Hematopoietic multipotent progenitor cell treated with erythropoietin and hydrocortisone succinate and interleukin-3 and kit ligand, for 8 days (in vitro differentiated cells): ENCODE measurements around the gene ATP8A1.

Experiments used
- DNase-seq: peaks from one replicate; pipeline ENCODE4 v3.0.0-alpha.2; 2015

ATP8A1 gene

GRCh38 chr4:42562016-42562415, 94.9 kb downstream of the ATP8A1 start:
- DNase-seq = no peak

- no peak for DNase-seq
Measured at GRCh38 chr4:42561031-42561430, 95.9 kb downstream of the ATP8A1 start.

GRCh38 chr4:42560467-42560861, 96.4 kb downstream of the ATP8A1 start:
- no peak for DNase-seq

GRCh38 chr4:42558156-42558555, 98.7 kb downstream of the ATP8A1 start:
- no peak for DNase-seq

- no peak for DNase-seq
Measured at GRCh38 chr4:42555828-42556227, 101.1 kb downstream of the ATP8A1 start.

GRCh38 chr4:42554072-42554471, 102.8 kb downstream of the ATP8A1 start:
- no peak for DNase-seq

GRCh38 chr4:42549896-42550295, 107.0 kb downstream of the ATP8A1 start:
- DNase-seq = no peak

GRCh38 chr4:42547805-42548204, 109.1 kb downstream of the ATP8A1 start:
- no peak for DNase-seq

- no peak for DNase-seq
Measured at GRCh38 chr4:42543762-42544161, 113.1 kb downstream of the ATP8A1 start.

- no peak for DNase-seq
Measured at GRCh38 chr4:42543126-42543525, 113.8 kb downstream of the ATP8A1 start.

- peak; percentile 4 for DNase-seq
Measured at GRCh38 chr4:42541647-42542046, 115.3 kb downstream of the ATP8A1 start.

GRCh38 chr4:42533042-42533441, 123.9 kb downstream of the ATP8A1 start:
- no peak for DNase-seq

GRCh38 chr4:42531341-42532030, 125.4 kb downstream of the ATP8A1 start:
- DNase-seq = no peak

GRCh38 chr4:42523066-42523718, 133.7 kb downstream of the ATP8A1 start:
- DNase-seq = no peak

GRCh38 chr4:42519803-42520417, 137.0 kb downstream of the ATP8A1 start:
- peak; percentile 63 for DNase-seq

GRCh38 chr4:42515156-42515884, 141.6 kb downstream of the ATP8A1 start:
- DNase-seq = no peak

GRCh38 chr4:42513748-42514492, 143.0 kb downstream of the ATP8A1 start:
- DNase-seq = no peak

GRCh38 chr4:42512226-42512625, 144.7 kb downstream of the ATP8A1 start:
- no peak for DNase-seq

GRCh38 chr4:42510225-42510624, 146.7 kb downstream of the ATP8A1 start:
- no peak for DNase-seq

GRCh38 chr4:42501624-42502401, 155.1 kb downstream of the ATP8A1 start:
- no peak for DNase-seq

- DNase-seq = no peak
Measured at GRCh38 chr4:42498040-42498439, 158.9 kb downstream of the ATP8A1 start.
